Measurements from ENCODE around the gene SLC38A2. TPM values are rescaled to one million over a fixed set of nuclear protein-coding genes. Genes with fewer than 3 reads are reported as not detected.

The SLC38A2 gene
- 754 and 795 TPM in 2 replicates for total RNA-seq
- long read RNA-seq, full-length matches to known transcripts = 313 of 618 reads
- long read RNA-seq, partial matches to known transcripts = 158 of 618 reads
- long read RNA-seq, other reads (novel, unspliced or antisense) = 147 of 618 reads

GRCh38 chr12:46372544-46373300, at the start of gene SLC38A2:
SLC38A2 (minus strand) TSS chr12:46372773; CDS start chr12:46371293, 1,480 bp downstream.
- Mint-ChIP-seq H3K27ac (ENCODE audit: unreplicated experiment) (peak within 1 kb of the TSS; percentile 100), H3K36me3 (ENCODE audit: unreplicated experiment) (peaks cover 42% of the 10 kb centered on the region), H3K9me3 (ENCODE audit: unreplicated experiment) (no peaks in the 10 kb centered on the region), H3K27me3 (ENCODE audit: unreplicated experiment) (no peaks in the 10 kb centered on the region), H3K4me1 (ENCODE audit: unreplicated experiment) (peaks cover 40% of the 10 kb centered on the region), H3K4me3 (ENCODE audit: unreplicated experiment) (peak within 1 kb of the TSS; percentile 95)
- TF ChIP-seq, protein P1, sequence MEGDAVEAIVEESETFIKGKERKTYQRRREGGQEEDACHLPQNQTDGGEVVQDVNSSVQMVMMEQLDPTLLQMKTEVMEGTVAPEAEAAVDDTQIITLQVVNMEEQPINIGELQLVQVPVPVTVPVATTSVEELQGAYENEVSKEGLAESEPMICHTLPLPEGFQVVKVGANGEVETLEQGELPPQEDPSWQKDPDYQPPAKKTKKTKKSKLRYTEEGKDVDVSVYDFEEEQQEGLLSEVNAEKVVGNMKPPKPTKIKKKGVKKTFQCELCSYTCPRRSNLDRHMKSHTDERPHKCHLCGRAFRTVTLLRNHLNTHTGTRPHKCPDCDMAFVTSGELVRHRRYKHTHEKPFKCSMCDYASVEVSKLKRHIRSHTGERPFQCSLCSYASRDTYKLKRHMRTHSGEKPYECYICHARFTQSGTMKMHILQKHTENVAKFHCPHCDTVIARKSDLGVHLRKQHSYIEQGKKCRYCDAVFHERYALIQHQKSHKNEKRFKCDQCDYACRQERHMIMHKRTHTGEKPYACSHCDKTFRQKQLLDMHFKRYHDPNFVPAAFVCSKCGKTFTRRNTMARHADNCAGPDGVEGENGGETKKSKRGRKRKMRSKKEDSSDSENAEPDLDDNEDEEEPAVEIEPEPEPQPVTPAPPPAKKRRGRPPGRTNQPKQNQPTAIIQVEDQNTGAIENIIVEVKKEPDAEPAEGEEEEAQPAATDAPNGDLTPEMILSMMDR (IDR thresholded peaks at IDR 0.05) = no peak
- peak; percentile 99 for DNase-seq (ENCODE audit: extremely low spot score, unreplicated experiment)

DNA sequence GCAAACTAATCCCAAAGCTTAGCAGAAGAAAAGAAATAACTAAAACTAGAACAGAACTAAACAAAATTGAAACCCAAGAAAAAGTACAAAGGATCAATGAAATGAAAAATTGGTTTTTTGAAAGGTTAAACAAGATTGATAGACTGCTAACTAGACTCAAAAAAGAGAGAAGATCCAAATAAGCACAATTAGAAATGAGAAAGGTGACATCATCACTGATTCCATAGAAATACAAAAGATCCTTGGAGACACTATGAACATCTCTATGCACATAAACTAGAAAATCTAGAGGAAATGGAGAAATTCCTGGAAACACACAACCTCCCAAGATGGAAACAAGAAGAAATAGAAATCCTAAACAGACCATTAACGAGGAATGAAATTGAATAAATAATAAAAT, 47.1 kb upstream of the SLC38A2 start:
- no peak for DNase-seq (ENCODE audit: extremely low spot score, unreplicated experiment)
- H3K4me3 Mint-ChIP-seq (ENCODE audit: unreplicated experiment) = no peak overlapping the region
- H3K27ac Mint-ChIP-seq (ENCODE audit: unreplicated experiment) = no peak overlapping the region
- TF ChIP-seq, protein P1 (IDR thresholded peaks at IDR 0.05) = no peak
- no peaks in the 10 kb centered on the region for H3K27me3 Mint-ChIP-seq (ENCODE audit: unreplicated experiment)
- H3K36me3 Mint-ChIP-seq (ENCODE audit: unreplicated experiment) = peaks cover 26% of the 10 kb centered on the region
- H3K9me3 Mint-ChIP-seq (ENCODE audit: unreplicated experiment) = peaks cover 28% of the 10 kb centered on the region
- peaks cover 5% of the 10 kb centered on the region for H3K4me1 Mint-ChIP-seq (ENCODE audit: unreplicated experiment)

DNA sequence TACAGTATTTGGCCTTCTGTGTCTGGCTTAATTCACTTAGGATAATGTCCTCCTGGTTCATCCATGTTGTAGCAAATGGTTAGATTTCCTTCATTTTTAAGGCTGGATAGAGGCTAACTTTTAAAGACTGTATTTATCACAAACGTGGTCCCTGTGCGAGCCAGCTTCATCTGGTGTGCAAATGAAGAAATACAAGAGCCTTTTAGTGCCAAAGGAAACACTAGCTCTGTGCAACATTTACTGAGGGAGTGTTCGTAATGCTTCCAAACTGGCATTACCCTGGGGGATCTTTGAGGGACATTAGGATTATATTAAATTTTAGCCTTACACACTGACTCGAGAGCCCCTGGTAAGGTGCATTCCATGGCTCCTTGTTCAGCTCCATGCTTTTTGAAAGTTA, 43.0 kb upstream of the SLC38A2 start:
- H3K27ac Mint-ChIP-seq (ENCODE audit: unreplicated experiment) = no peak overlapping the region
- H3K9me3 Mint-ChIP-seq (ENCODE audit: unreplicated experiment) = peaks cover 16% of the 10 kb centered on the region
- H3K4me1 Mint-ChIP-seq (ENCODE audit: unreplicated experiment) = peaks cover 17% of the 10 kb centered on the region
- no peak overlapping the region for H3K4me3 Mint-ChIP-seq (ENCODE audit: unreplicated experiment)
- no peak for DNase-seq (ENCODE audit: extremely low spot score, unreplicated experiment)
- H3K27me3 Mint-ChIP-seq (ENCODE audit: unreplicated experiment) = no peaks in the 10 kb centered on the region
- peaks cover 17% of the 10 kb centered on the region for H3K36me3 Mint-ChIP-seq (ENCODE audit: unreplicated experiment)
- TF ChIP-seq, protein P1 (IDR thresholded peaks at IDR 0.05) = no peak

- no peak overlapping the region for H3K27ac Mint-ChIP-seq (ENCODE audit: unreplicated experiment)
- no peak for DNase-seq (ENCODE audit: extremely low spot score, unreplicated experiment)
These were observed 42.2 kb upstream of the SLC38A2 start for GRCh38 chr12:46414591-46415268.

More at GRCh38 chr12:46414591-46415268, 42.2 kb upstream of the SLC38A2 start:
- H3K4me3 Mint-ChIP-seq (ENCODE audit: unreplicated experiment) = no peak overlapping the region
- H3K27me3 Mint-ChIP-seq (ENCODE audit: unreplicated experiment) = no peaks in the 10 kb centered on the region
- peaks cover 17% of the 10 kb centered on the region for H3K4me1 Mint-ChIP-seq (ENCODE audit: unreplicated experiment)
- H3K9me3 Mint-ChIP-seq (ENCODE audit: unreplicated experiment) = peaks cover 12% of the 10 kb centered on the region
- H3K36me3 Mint-ChIP-seq (ENCODE audit: unreplicated experiment) = peaks cover 14% of the 10 kb centered on the region
- TF ChIP-seq, protein P1 (IDR thresholded peaks at IDR 0.05) = no peak
